MCF 10A (cell line): ENCODE data around the gene SMAD3. TPM values are rescaled to one million over a fixed set of nuclear protein-coding genes. Genes with fewer than 3 reads are reported as not detected.

Experiments
- BruUV-seq: library from RNA; stranded (reverse); fragments of 400-500 nt; replicated peaks from 2 replicates; lab custom pipeline; 2021; lab: Mats Ljungman, UMichigan
- CTCF ChIA-PET: fragments of 300-600 bp; sonication (Branson Sonifier 250); formaldehyde crosslinking; extraction: SDS; loops from one replicate; lab custom pipeline; 2021; ENCODE audit warnings: antibody characterized with exemption, inconsistent platforms; lab: Yijun Ruan, JAX
- POLR2A ChIA-PET: fragments of 300-600, 350-650 bp; sonication (Branson Sonifier 250); formaldehyde crosslinking; extraction: SDS; loops from one replicate; lab custom pipeline; 2020; ENCODE audit warnings: antibody characterized with exemption, inconsistent platforms; lab: Yijun Ruan, JAX
- DNase-seq: peaks from one replicate; pipeline ENCODE4 v3.0.0-alpha.2; 2018; ENCODE audit not compliant: unreplicated experiment
- H3K27ac Mint-ChIP-seq: one replicate; pipeline ENCODE4 v1.8.0; 2022; ENCODE audit warnings: mild to moderate bottlenecking, low read depth, mixed read lengths; ENCODE audit not compliant: unreplicated experiment
- H3K27me3 Mint-ChIP-seq: one replicate; pipeline ENCODE4 v1.8.0; 2022; ENCODE audit warnings: mixed read lengths; ENCODE audit not compliant: insufficient read depth, unreplicated experiment
- H3K36me3 Mint-ChIP-seq: one replicate; pipeline ENCODE4 v1.8.0; 2022; ENCODE audit warnings: mild to moderate bottlenecking, moderate library complexity, mixed read lengths; ENCODE audit not compliant: insufficient read depth, unreplicated experiment
- H3K4me1 Mint-ChIP-seq: one replicate; pipeline ENCODE4 v1.8.0; 2022; ENCODE audit warnings: mixed read lengths; ENCODE audit not compliant: insufficient read depth, unreplicated experiment
- H3K4me3 Mint-ChIP-seq: one replicate; pipeline ENCODE4 v1.8.0; 2022; ENCODE audit warnings: mild to moderate bottlenecking, moderate library complexity, mixed read lengths; ENCODE audit not compliant: unreplicated experiment
- H3K9me3 Mint-ChIP-seq: one replicate; pipeline ENCODE4 v1.8.0; 2022; ENCODE audit warnings: mixed read lengths; ENCODE audit not compliant: unreplicated experiment
- intact Hi-C: fragments of 100-400 bp; cut with micrococcal nuclease; formaldehyde crosslinking; loops from 2 replicates; pipeline ENCODE4 v1.14.1; 2022
- total RNA-seq: library from RNA; stranded (reverse); gene quantifications from 2 replicates; pipeline ENCODE4 v1.2.3, GENCODE V29; 2022
- TF ChIP-seq, protein P1 (sequence below): fragments of 200-600 bp; IDR thresholded peaks from one replicate; pipeline ENCODE4 v1.8.0; 2022; ENCODE audit warnings: antibody characterized with exemption, mild to moderate bottlenecking; ENCODE audit not compliant: unreplicated experiment

Gene SMAD3
- total RNA-seq, 1 experiment from 2014 or later, result 19.9 TPM

DNA sequence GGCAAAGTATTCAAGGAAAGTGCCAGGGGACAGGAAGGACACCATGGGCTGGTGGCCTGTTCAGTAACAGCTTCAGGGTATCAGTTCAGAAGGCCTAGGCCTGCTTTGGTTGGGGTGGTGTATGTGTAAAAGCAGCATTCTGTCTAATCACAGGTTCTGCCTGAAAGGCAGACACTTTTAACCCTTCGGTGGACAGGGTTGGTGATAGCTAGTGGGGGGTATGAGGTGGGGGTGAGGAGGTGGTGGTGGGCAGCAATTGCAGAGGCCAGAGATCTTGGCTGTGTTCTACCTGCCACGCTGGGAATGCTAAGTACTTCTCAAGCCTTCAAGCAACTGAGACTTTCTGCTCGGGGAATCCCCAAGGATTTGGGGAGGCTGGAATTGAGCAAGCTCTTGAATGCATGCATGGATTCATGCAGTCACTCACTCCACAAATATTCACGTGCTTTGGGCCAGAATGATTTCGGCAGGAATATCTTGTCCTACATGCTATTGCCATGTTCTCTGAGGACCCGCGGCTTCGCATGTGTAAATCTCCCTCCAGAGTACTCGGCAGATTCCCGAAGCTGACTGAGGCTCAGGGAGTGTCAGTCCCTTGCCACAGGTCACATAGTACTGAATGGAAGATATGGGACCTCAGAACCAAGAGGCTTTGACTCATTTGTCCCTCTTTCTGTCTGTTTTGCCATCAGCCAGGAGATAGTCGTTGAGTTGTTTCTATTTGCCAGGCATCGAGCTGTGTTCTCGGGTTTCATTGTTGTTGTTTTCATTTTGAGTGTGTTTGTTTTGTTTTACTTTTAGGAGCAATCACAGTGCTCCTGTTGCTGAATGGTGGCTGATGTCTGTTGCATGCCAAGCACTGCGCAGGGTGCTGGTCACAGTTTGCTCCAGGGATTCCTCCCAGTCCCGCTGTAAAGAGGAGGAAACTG lies 65.5 kb downstream of the SMAD3 start:
- no TSS peak for BruUV-seq
- H3K4me3 Mint-ChIP-seq, result no peak overlapping the region
- ChIA-PET CTCF (interaction anchor here (0.9 kb wide), 1 partner anchor 11 kb away, joined by 3 read pairs; no protein-coding TSS in a partner anchor), POLR2A (interaction anchor here (0.6 to 4.5 kb wide), 2 partner anchors 11 to 49 kb away, joined by 3 to 20 read pairs; no protein-coding TSS in a partner anchor)
- peak overlapping the region; percentile 23 for H3K27ac Mint-ChIP-seq
- TF ChIP-seq, protein P1, sequence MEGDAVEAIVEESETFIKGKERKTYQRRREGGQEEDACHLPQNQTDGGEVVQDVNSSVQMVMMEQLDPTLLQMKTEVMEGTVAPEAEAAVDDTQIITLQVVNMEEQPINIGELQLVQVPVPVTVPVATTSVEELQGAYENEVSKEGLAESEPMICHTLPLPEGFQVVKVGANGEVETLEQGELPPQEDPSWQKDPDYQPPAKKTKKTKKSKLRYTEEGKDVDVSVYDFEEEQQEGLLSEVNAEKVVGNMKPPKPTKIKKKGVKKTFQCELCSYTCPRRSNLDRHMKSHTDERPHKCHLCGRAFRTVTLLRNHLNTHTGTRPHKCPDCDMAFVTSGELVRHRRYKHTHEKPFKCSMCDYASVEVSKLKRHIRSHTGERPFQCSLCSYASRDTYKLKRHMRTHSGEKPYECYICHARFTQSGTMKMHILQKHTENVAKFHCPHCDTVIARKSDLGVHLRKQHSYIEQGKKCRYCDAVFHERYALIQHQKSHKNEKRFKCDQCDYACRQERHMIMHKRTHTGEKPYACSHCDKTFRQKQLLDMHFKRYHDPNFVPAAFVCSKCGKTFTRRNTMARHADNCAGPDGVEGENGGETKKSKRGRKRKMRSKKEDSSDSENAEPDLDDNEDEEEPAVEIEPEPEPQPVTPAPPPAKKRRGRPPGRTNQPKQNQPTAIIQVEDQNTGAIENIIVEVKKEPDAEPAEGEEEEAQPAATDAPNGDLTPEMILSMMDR, result no peak
- intact Hi-C loops, result no loop called here
- H3K9me3 Mint-ChIP-seq, result no peaks in the 10 kb centered on the region
- peaks cover 6% of the 10 kb centered on the region for H3K36me3 Mint-ChIP-seq
- peaks cover 45% of the 10 kb centered on the region for H3K4me1 Mint-ChIP-seq
- DNase-seq, result peak; percentile 70
- H3K27me3 Mint-ChIP-seq, result no peaks in the 10 kb centered on the region

- ChIA-PET CTCF (no interaction called here), POLR2A (no interaction called here)
- Mint-ChIP-seq H3K4me3 (no peak overlapping the region), H3K4me1 (peaks cover 36% of the 10 kb centered on the region), H3K27me3 (no peaks in the 10 kb centered on the region), H3K36me3 (peaks cover 6% of the 10 kb centered on the region), H3K27ac (no peak overlapping the region), H3K9me3 (no peaks in the 10 kb centered on the region)
- TF ChIP-seq, protein P1, result no peak
- intact Hi-C loops, result no loop called here
- no peak for DNase-seq
- no TSS peak for BruUV-seq
These were observed 66.9 kb downstream of the SMAD3 start for GRCh38 chr15:67132276-67132675.

- intact Hi-C loops, result no loop called here
- Mint-ChIP-seq H3K9me3 (no peaks in the 10 kb centered on the region), H3K4me1 (peaks cover 29% of the 10 kb centered on the region), H3K36me3 (peaks cover 6% of the 10 kb centered on the region), H3K4me3 (no peak overlapping the region), H3K27ac (no peak overlapping the region), H3K27me3 (no peaks in the 10 kb centered on the region)
- BruUV-seq, result no TSS peak
- TF ChIP-seq, protein P1, result no peak
- DNase-seq, result no peak
- ChIA-PET POLR2A (no interaction called here), CTCF (no interaction called here)
These were observed 67.6 kb downstream of the SMAD3 start for GRCh38 chr15:67133026-67133425.

DNA sequence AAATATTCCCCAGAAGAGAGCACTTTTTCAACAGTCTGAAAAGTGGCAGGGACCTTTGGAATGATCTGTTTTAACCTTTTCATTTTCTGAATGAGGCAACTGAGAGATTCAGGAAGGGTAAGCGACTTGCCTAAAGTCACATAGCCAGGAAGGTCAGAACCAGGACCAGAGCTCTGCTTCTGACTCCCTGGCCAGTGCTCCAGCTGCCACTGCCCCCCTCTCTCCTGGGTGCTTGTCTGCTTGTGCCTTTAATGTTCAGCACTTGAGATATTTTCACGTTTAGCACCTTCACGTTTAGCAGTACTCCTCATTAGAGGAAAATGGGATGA lies 68.3 kb downstream of the SMAD3 start:
- Mint-ChIP-seq H3K9me3 (no peaks in the 10 kb centered on the region), H3K4me1 (peaks cover 26% of the 10 kb centered on the region), H3K36me3 (peaks cover 6% of the 10 kb centered on the region), H3K27me3 (no peaks in the 10 kb centered on the region), H3K4me3 (no peak overlapping the region), H3K27ac (no peak overlapping the region)
- ChIA-PET CTCF (no interaction called here), POLR2A (interaction anchor here (1.0 to 2.4 kb wide), 3 partner anchors 8 to 15 kb away, joined by 3 to 12 read pairs (median 8); no protein-coding TSS in a partner anchor)
- no peak for DNase-seq
- intact Hi-C loops, result no loop called here
- TF ChIP-seq, protein P1, result no peak
- no TSS peak for BruUV-seq
